Stimulated activated CD8-positive, alpha-beta memory T cell treated with anti-CD3 and anti-CD28 coated beads, Interleukin-7, amount 100 ng/mL, for 24 hours (primary cell): ENCODE results near the gene GNAL.
"Not testable (repeated sequence)": the region's sequence is repeated elsewhere in the genome, so short reads cannot be mapped to it uniquely, and the experiment has no call there.

ENCODE experiments used
- DNase-seq: peaks from one replicate; pipeline ENCODE4 v3.0.0-alpha.2; 2020; ENCODE audit warnings: low read depth

GNAL gene

DNA sequence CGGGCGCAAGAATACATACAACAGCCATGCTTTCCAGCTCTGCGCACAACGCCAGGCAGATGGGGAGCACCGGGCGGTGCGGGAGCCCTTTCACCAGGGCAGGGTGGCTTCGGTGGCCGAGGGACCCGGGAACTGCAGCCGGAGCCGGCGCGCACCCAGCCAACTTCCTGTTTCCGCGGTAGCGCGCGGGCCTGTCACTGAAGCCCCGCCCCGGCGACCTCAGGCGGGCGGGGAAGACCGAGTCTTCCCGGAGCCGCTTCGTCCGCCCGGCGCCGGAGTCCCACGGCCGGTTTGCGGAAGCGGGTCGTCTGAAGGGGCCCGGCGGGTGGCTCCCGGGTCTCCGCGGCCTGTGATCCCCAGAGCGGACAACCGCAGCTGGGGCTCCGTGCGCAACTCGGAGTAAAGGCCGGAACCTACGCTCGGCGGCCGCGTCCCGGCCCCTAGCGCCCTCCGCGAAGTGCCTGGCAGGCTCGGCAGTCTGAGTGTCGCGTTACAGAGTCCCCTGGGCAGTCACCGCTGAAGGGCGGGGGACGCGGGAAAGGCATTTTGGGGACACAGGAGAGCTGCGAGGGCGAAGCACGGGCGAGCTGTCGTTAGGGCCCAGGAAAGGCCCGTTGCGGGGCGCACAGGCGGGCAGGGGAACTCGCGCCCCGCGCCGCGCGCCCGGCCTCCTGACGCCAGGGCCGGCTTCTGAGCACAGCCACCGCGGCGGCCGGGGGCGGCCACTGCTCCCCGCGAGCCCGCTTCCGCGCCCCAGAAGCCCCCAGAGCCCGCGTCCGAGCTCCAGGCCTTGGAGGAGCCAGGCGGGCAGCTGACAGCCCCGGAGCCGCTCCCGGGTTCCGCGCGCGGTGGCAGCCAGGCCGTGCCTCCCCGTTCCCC, 219.4 kb downstream of the GNAL start, which contains the start of gene MPPE1:
TSS of gene MPPE1 (minus strand) at position 136 of the 879 bp plus-strand sequence. CDS start 11,053 bp downstream, outside the sequence.
- DNase-seq = peak; percentile 77

DNA sequence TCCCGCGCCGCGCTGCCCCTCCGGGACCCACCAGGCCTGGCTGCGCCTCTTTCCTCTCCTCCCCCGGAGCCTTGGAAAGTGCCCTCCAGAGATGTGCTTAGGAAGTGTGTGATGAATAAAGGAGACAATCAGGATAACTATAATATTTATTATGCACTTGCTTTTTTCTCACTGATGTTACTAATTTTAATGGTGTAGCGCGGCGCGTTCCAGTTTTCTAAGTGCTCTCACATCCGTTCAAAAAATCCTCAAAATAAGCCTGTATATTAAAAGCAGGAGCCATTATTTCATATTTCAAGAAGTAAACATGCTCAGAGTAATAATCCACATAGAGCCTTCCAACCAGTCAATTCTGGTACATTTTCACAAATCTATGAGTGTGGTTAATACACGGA, 220.0 kb downstream of the GNAL start:
- no peak for DNase-seq

DNA sequence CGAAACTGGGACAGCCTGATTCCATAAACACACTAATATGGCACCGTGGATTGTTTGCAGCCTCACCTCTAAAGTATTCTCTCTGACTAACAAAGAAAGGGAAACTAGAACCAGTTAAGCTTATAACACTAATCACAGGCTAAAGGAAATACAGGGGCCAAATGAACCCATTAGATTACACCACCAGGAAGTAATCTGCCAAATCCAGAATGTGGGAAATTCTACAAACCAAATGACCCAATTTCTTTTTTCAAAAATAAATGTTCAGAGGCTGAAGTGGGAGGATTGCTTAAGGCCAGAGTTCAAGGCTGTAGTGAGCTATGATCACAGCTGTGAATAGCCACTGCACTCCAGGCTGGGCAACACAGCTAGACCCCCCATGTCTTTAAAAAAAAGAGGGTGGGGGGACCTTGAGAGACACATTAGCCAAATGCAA, 220.5 kb downstream of the GNAL start:
- no peak for DNase-seq

DNA sequence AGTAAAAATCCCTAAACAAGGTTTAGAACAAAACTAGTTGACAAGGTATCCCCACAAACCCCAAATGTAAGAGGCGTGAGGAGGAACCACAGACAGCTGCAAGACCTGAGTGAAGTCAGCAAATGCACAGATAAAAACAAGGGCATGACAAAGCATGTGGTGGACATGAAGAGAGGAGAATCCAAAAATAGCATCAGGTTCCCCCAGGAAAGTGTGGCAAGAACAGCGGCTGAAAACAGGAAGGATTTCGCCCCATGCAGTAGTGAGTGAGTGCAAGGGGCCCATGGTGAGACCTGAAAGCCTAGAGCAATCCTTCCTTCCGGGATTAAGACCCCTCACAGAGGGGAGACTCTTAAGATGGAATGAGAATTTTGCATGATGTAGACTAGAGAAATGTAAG, 227.8 kb downstream of the GNAL start:
- DNase-seq = not testable (repeated sequence)

DNA sequence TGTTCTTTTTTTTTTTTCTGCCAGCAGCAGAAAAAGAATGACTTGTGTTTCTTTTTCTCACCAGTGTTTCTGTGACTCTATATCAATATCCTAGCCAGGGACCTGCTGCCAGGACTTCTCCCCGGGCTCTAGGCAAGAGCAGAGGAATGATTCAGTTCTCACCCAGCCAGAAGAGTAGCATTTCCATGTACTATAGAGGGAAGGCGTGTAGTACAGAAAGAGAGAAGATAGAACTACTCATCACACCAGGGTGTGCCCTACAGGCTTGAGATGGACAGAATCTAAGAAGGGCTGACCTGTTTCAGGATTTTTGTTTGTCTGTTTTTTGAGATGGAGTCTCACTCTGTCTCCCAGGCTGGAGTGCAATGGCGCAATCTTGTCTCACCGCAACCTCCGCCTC, 230.5 kb downstream of the GNAL start:
- DNase-seq = not testable (repeated sequence)

DNA sequence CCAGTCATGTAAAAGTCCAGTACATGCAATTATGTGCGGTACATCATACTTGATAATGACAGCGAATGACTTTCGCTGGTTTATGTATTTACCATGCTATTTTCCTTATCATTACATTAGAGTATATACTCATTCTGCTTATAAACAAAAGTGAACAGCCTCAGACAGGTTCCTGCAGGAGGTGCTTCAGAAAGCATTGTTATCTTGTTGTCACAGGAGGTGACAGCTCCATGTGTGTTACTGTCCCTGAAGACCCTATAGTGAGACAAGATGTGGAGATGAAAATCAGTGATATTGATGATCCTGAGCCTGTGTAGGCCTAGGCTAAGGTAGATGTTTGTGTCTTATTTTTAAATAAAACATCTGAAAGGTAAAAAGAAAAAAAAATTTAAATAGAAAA, 234.4 kb downstream of the GNAL start:
- no peak for DNase-seq

DNA sequence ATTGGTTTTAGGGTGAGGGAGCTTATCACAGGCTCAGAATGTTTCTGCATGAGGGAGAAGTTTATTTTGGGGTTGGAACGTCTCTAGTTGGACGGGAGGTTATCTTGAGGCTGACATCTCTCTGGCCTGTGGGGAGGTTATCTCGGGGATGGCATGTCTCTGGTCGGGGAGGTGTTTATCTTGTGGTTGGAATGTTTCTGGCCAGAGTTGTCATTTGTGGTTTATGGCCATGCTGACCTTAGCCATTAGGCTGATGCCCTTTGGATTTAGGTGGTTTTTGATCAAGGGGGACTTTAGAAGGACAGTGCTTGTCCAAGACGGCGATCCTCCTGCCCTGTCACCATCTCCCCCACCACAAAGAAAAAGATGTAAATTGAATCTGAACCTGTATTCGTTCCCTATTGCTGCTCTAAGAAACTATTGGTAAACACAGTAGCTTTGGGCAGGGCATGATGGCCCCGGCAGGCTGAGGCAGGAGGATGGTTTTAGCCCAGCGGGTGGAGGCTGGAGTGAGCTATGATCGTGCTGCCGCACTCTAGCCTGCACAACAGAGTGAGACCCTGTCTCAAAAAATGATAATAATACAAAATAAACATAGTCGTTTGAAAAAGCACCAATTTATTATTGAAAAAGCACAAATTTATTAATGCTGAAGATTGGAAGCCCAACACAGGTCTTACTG, 236.9 kb downstream of the GNAL start:
- DNase-seq = no peak

DNA sequence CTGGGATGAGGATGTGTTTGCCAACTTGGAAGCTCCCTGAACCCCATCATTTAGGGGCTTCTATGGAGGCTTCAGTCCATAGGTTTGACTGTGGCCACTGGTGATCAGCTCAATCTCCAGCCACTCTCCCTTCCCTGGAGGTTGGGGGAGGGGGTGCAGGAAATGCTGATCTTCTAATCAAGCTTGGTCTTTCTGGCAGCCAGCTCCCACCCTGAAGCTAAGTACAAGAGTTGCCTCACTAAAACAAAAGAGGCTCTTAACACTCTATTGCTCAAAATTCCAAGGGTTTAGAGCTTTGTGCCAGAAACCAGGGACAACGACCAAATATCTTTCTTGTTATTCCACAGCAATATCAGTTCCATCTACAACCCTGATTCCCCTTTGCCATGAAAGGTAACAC, 238.4 kb downstream of the GNAL start:
- DNase-seq = no peak

DNA sequence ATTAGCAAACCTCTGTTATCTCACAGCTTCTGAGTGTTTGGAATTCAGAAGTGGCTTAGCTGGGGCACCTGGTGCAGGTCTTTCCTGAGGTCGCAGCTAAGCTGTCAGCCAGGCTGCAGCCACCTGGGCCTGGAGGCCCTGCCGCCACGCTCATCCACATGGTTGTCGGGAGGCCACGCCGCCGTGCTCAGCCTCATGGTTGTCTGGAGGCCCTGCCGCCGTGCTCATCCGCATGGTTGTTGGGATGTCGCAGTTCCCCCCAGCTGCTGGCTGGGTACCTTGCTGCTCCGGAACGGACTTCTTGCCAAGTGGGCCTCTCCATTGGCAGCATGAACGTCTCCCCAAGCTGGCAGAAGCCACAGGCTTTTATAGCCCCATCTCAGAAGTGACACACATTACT, 243.3 kb downstream of the GNAL start:
- DNase-seq = no peak
